Activated B cell treated with CpG ODN at 0.5 μM for 24 hours (primary cell): ENCODE data around the gene BCL2L15. TPM values are rescaled to one million over a fixed set of nuclear protein-coding genes. Genes with fewer than 3 reads are reported as not detected.
A peak's percentile ranks its signal among the peaks of the same experiment; 100 is the strongest.

ENCODE experiments used
- ATAC-seq: fragments of 200-7000 bp; cut with Tn5 transposase; one replicate; pipeline ENCODE4 v1.10.0; 2021; ENCODE audit warnings: low read depth, mild to moderate bottlenecking, moderate library complexity
- CTCF ChIA-PET: fragments of 350-600 bp; sonication (Branson Sonifier 250); formaldehyde crosslinking; loops from one replicate; lab custom pipeline; 2021; ENCODE audit warnings: antibody characterized with exemption; lab: Charles Lee
- POLR2A ChIA-PET: fragments of 350-600 bp; sonication (Branson Sonifier 250); formaldehyde crosslinking; loops from one replicate; lab custom pipeline; 2021; ENCODE audit warnings: antibody characterized with exemption; lab: Charles Lee
- DNase-seq: peaks from one replicate; pipeline ENCODE4 v3.0.0; 2022
- H3K27ac Mint-ChIP-seq: one replicate; pipeline ENCODE4 v1.8.0; 2020; ENCODE audit warnings: mixed read lengths
- H3K27me3 Mint-ChIP-seq: one replicate; pipeline ENCODE4 v1.8.0; 2021; ENCODE audit warnings: mixed read lengths
- H3K36me3 Mint-ChIP-seq: one replicate; pipeline ENCODE4 v1.8.0; 2021; ENCODE audit warnings: low read depth, mixed read lengths
- H3K4me1 Mint-ChIP-seq: one replicate; pipeline ENCODE4 v1.8.0; 2021; ENCODE audit warnings: mixed read lengths
- H3K4me3 Mint-ChIP-seq: one replicate; pipeline ENCODE4 v1.8.0; 2020; ENCODE audit warnings: mild to moderate bottlenecking, mixed read lengths
- H3K9me3 Mint-ChIP-seq: one replicate; pipeline ENCODE4 v1.8.0; 2020; ENCODE audit warnings: mixed read lengths
- CTCF ChIP-seq: fragments of 200-600 bp; IDR thresholded peaks from one replicate; pipeline ENCODE4 v1.8.0; 2022; ENCODE audit warnings: antibody characterized with exemption, mild to moderate bottlenecking
- intact Hi-C: fragments of 100-400 bp; cut with micrococcal nuclease; formaldehyde crosslinking; loops from one replicate; pipeline ENCODE4 v1.15.1; 2024
- total RNA-seq: library from RNA; stranded (reverse); gene quantifications from 2 replicates; pipeline ENCODE4 v1.2.3, GENCODE V29; 2022

Gene BCL2L15
- total RNA-seq, 1 donor from 2014 or later = 3.7 TPM

- Mint-ChIP-seq H3K36me3 (peaks cover 10% of the 10 kb centered on the region), H3K27ac (peak overlapping the region; percentile 95), H3K4me1 (peaks cover 75% of the 10 kb centered on the region), H3K4me3 (peak overlapping the region; percentile 85), H3K27me3 (no peaks in the 10 kb centered on the region), H3K9me3 (no peaks in the 10 kb centered on the region)
- intact Hi-C loops = loop anchor here (1.0 kb wide), 5 partner anchors 12 to 59 kb away; partner anchors contain the start of genes AP4B1, HIPK1 and RSBN1
- DNase-seq = no peak
- ChIA-PET POLR2A (interaction anchor here (1.1 to 3.3 kb wide), 3 partner anchors 12 to 59 kb away, joined by 5 to 36 read pairs (median 11); partner anchors contain the start of genes AP4B1 and RSBN1), CTCF (interaction anchor here (0.9 to 1.8 kb wide), 2 partner anchors 10 to 59 kb away, joined by 3 to 6 read pairs; no protein-coding TSS in a partner anchor)
- no peak for TF ChIP-seq CTCF
- ATAC-seq = no peak
These were observed 16.6 kb downstream of the BCL2L15 start for GRCh38 chr1:113870778-113871177.

GRCh38 chr1:113868387-113869083 is 18.8 kb downstream of the BCL2L15 start:
- Mint-ChIP-seq H3K27me3 (no peaks in the 10 kb centered on the region), H3K4me1 (peaks cover 59% of the 10 kb centered on the region), H3K27ac (peak overlapping the region; percentile 50), H3K9me3 (no peaks in the 10 kb centered on the region), H3K36me3 (peaks cover 18% of the 10 kb centered on the region), H3K4me3 (no peak overlapping the region)
- POLR2A ChIA-PET = interaction anchor here (3.1 to 3.3 kb wide), 2 partner anchors 9 to 35 kb away, joined by 11 to 36 read pairs; partner anchors contain the start of gene AP4B1
- no peak for TF ChIP-seq CTCF
- intact Hi-C loops = no loop called here
- ATAC-seq (no peak), DNase-seq (no peak)
- CTCF ChIA-PET = interaction anchor here (1.2 to 1.4 kb wide), 4 partner anchors 33 to 51 kb away, joined by 3 to 5 read pairs (median 4); partner anchors contain the start of genes AP4B1 and DCLRE1B

GRCh38 chr1:113861641-113862040 is 25.7 kb downstream of the BCL2L15 start:
- Mint-ChIP-seq H3K9me3 (no peaks in the 10 kb centered on the region), H3K36me3 (peaks cover 22% of the 10 kb centered on the region), H3K27ac (peak overlapping the region; percentile 95), H3K4me1 (peaks cover 62% of the 10 kb centered on the region), H3K27me3 (no peaks in the 10 kb centered on the region), H3K4me3 (peak overlapping the region; percentile 56)
- DNase-seq (no peak), ATAC-seq (no peak)
- ChIA-PET CTCF (interaction anchor here (1.3 kb wide), 1 partner anchor 43 kb away, joined by 4 read pairs; the partner anchor contains the start of gene AP4B1), POLR2A (interaction anchor here (0.9 to 1.5 kb wide), 3 partner anchors 10 to 49 kb away, joined by 3 read pairs; partner anchors contain the start of genes AP4B1, DCLRE1B and RSBN1)
- no peak for TF ChIP-seq CTCF
- intact Hi-C loops = no loop called here

- no peak for TF ChIP-seq CTCF
- Mint-ChIP-seq H3K4me3 (peak overlapping the region; percentile 30), H3K27me3 (no peaks in the 10 kb centered on the region), H3K4me1 (peaks cover 66% of the 10 kb centered on the region), H3K27ac (peak overlapping the region; percentile 95), H3K36me3 (peaks cover 28% of the 10 kb centered on the region), H3K9me3 (no peaks in the 10 kb centered on the region)
- ChIA-PET CTCF (interaction anchor here (1.1 to 3.9 kb wide), 4 partner anchors 9 to 70 kb away, joined by 4 to 20 read pairs (median 6); partner anchors contain the start of gene AP4B1), POLR2A (interaction anchor here (2.8 to 4.8 kb wide), 3 partner anchors 9 to 69 kb away, joined by 27 to 36 read pairs (median 35); partner anchors contain the start of genes AP4B1, DCLRE1B and HIPK1)
- DNase-seq = no peak
- ATAC-seq = no peak
- intact Hi-C loops = no loop called here
These were observed 26.5 kb downstream of the BCL2L15 start for GRCh38 chr1:113860891-113861290.
